Endothelial cell of umbilical vein (primary cell): ENCODE data around the gene LPAR1.

Experiments used
- GATA2 ChIP-seq: IDR thresholded peaks from 2 replicates; pipeline ENCODE4 v1.7.0; 2011; ENCODE audit warnings: low read depth, mild to moderate bottlenecking, moderate library complexity, mixed read lengths, low read length; ENCODE audit not compliant: insufficient read length, insufficient read depth
- POLR2A ChIP-seq: IDR thresholded peaks from 2 replicates; pipeline ENCODE4 v1.6.1; 2012; ENCODE audit warnings: low read depth, mild to moderate bottlenecking, control low read depth, low read length
- POLR2AphosphoS5 ChIP-seq: IDR thresholded peaks from 2 replicates; pipeline ENCODE4 v1.6.1; 2012; ENCODE audit warnings: low read depth, mild to moderate bottlenecking, control low read depth, low read length, moderate library complexity; ENCODE audit not compliant: insufficient read depth
- TF ChIP-seq, protein P1 (sequence below), 2 donors: IDR thresholded peaks; 1 replicate in 1 of 2; 2 replicates in 1 of 2; pipeline ENCODE4 v1.5.1; 2011; ENCODE audit warnings: low read length in 2 of 2, mild to moderate bottlenecking in 2 of 2, moderate library complexity in 2 of 2, control low read depth in 1 of 2, inconsistent platforms in 1 of 2, low read depth in 1 of 2; ENCODE audit not compliant: insufficient read depth in 1 of 2; ENCODE audit errors: extremely low read depth in 1 of 2

DNA sequence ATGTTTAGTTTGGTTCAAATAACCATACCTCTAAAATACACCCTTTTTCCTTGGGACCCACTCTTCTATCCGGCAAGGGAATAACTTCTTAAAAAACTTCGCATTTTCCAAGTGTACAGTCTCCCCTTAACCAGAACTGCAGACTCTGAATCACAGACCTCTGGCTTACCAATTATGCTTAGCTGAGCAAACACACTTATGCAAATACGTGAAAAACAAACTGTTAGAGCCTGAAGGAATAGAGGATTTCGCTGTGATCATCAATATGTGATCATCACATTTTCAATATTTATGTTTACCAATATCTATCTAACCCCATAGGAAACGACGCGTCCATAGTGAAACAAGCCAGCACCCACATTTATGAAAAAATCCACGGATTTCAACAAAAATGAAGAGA is 1.3 kb downstream of the LPAR1 start:
- TF ChIP-seq, protein P1, sequence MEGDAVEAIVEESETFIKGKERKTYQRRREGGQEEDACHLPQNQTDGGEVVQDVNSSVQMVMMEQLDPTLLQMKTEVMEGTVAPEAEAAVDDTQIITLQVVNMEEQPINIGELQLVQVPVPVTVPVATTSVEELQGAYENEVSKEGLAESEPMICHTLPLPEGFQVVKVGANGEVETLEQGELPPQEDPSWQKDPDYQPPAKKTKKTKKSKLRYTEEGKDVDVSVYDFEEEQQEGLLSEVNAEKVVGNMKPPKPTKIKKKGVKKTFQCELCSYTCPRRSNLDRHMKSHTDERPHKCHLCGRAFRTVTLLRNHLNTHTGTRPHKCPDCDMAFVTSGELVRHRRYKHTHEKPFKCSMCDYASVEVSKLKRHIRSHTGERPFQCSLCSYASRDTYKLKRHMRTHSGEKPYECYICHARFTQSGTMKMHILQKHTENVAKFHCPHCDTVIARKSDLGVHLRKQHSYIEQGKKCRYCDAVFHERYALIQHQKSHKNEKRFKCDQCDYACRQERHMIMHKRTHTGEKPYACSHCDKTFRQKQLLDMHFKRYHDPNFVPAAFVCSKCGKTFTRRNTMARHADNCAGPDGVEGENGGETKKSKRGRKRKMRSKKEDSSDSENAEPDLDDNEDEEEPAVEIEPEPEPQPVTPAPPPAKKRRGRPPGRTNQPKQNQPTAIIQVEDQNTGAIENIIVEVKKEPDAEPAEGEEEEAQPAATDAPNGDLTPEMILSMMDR (IDR thresholded peaks at IDR 0.05; ENCODE audit: extremely low read depth in 1 of 2, insufficient read depth in 1 of 2, low read depth in 1 of 2, low read length in 2 of 2): no peak
- TF ChIP-seq POLR2AphosphoS5: no peak
- TF ChIP-seq POLR2A: no peak
- TF ChIP-seq GATA2: no peak
